ENCODE data around the gene HOMER2. TPM values are rescaled to one million over a fixed set of nuclear protein-coding genes. Genes with fewer than 3 reads are reported as not detected.
A peak's percentile ranks its signal among the peaks of the same experiment; 100 is the strongest.

Gene HOMER2
- total and polyA plus RNA-seq, 2 experiments from 2014 or later: 5.9 to 14.5 TPM

GRCh38 chr15:82808634-82809041, 143.9 kb downstream of the HOMER2 start:
- Histone ChIP-seq H3K9me2 (replicated peaks; ENCODE audit: insufficient read depth) (no peaks in the 10 kb centered on the region), H3K36me3 (replicated peaks; ENCODE audit: insufficient read depth, low read depth) (no peaks in the 10 kb centered on the region), H3K79me2 (peaks cover 32% of the 10 kb centered on the region), H3K4me3 (no peak overlapping the region), H3K4me1 (ENCODE audit: insufficient read depth) (peaks cover 8% of the 10 kb centered on the region), H2AFZ (no peak overlapping the region), H3K9me3 (ENCODE audit: low read depth) (no peaks in the 10 kb centered on the region), H3K27me3 (no peaks in the 10 kb centered on the region), H4K20me1 (ENCODE audit: insufficient read depth, poor library complexity, severe bottlenecking) (peaks cover 23% of the 10 kb centered on the region), H3K27ac (no peak overlapping the region), H3K4me2 (peak overlapping the region; percentile 65)
- no peak for TF ChIP-seq EZH2phosphoT487 (IDR thresholded peaks at IDR 0.05; ENCODE audit: low read depth, severe bottlenecking, unreplicated experiment)
- no peak for TF ChIP-seq EZH2 (IDR thresholded peaks at IDR 0.05; ENCODE audit: borderline replicate concordance)
- no peak for TF ChIP-seq CTCF (IDR thresholded peaks at IDR 0.05; ENCODE audit: poor library complexity)
- DNase-seq (ENCODE audit: low spot score): no peak
- 86% methylated on average over 9 of the region's 9 CpGs for WGBS (ENCODE audit: low lambda C conversion rate, missing lambda C conversion rate)

- H3K9me2 ChIP-seq (replicated peaks; ENCODE audit: insufficient read depth): no peaks in the 10 kb centered on the region
- H3K36me3 ChIP-seq (replicated peaks; ENCODE audit: insufficient read depth, low read depth): no peaks in the 10 kb centered on the region
- H3K27me3 ChIP-seq: no peaks in the 10 kb centered on the region
- no peaks in the 10 kb centered on the region for H3K9me3 ChIP-seq (ENCODE audit: low read depth)
- peaks cover 8% of the 10 kb centered on the region for H3K4me1 ChIP-seq (ENCODE audit: insufficient read depth)
- DNase-seq (ENCODE audit: low spot score): no peak
- 90% methylated on average over 11 of the region's 11 CpGs for WGBS (ENCODE audit: low lambda C conversion rate, missing lambda C conversion rate)
- no peak overlapping the region for H3K4me3 ChIP-seq
- no peak overlapping the region for H3K27ac ChIP-seq
- TF ChIP-seq EZH2 (IDR thresholded peaks at IDR 0.05; ENCODE audit: borderline replicate concordance) (no peak), EZH2phosphoT487 (IDR thresholded peaks at IDR 0.05; ENCODE audit: low read depth, severe bottlenecking, unreplicated experiment) (no peak), CTCF (IDR thresholded peaks at IDR 0.05; ENCODE audit: poor library complexity) (no peak)
- H3K79me2 ChIP-seq: peaks cover 26% of the 10 kb centered on the region
- H2AFZ ChIP-seq: no peak overlapping the region
- H4K20me1 ChIP-seq (ENCODE audit: insufficient read depth, poor library complexity, severe bottlenecking): peaks cover 23% of the 10 kb centered on the region
- H3K4me2 ChIP-seq: no peak overlapping the region
These were observed 144.4 kb downstream of the HOMER2 start for GRCh38 chr15:82807920-82808633.

- Histone ChIP-seq H3K9me2 (replicated peaks; ENCODE audit: insufficient read depth) (no peaks in the 10 kb centered on the region), H3K27me3 (peaks cover under 1% of the 10 kb centered on the region), H3K36me3 (replicated peaks; ENCODE audit: insufficient read depth, low read depth) (no peaks in the 10 kb centered on the region), H3K27ac (no peak within 1 kb of the TSS), H2AFZ (no peak within 1 kb of the TSS), H4K20me1 (ENCODE audit: insufficient read depth, poor library complexity, severe bottlenecking) (peaks cover 2% of the 10 kb centered on the region), H3K9me3 (ENCODE audit: low read depth) (no peaks in the 10 kb centered on the region), H3K4me3 (no peak within 1 kb of the TSS), H3K4me2 (no peak within 1 kb of the TSS), H3K79me2 (peaks cover 5% of the 10 kb centered on the region), H3K4me1 (ENCODE audit: insufficient read depth) (no peaks in the 10 kb centered on the region)
- TF ChIP-seq CTCF (IDR thresholded peaks at IDR 0.05; ENCODE audit: poor library complexity) (no peak), EZH2 (IDR thresholded peaks at IDR 0.05; ENCODE audit: borderline replicate concordance) (no peak), EZH2phosphoT487 (IDR thresholded peaks at IDR 0.05; ENCODE audit: low read depth, severe bottlenecking, unreplicated experiment) (no peak)
- WGBS (ENCODE audit: low lambda C conversion rate, missing lambda C conversion rate): 82% methylated on average over 2 of the region's 2 CpGs
- DNase-seq (ENCODE audit: low spot score): no peak
These were observed 146.5 kb downstream of the HOMER2 start, which contains the start of gene FSD2 for GRCh38 chr15:82805994-82806406. FSD2 (minus strand) TSS chr15:82806069; CDS start chr15:82787390, 18,679 bp downstream.

Data from hepatocyte (in vitro differentiated cells).